Gastrocnemius medialis (tissue), 4 donors: ENCODE results near the gene UNC45A. TPM values are rescaled to one million over a fixed set of nuclear protein-coding genes. Genes with fewer than 3 reads are reported as not detected.

ENCODE experiments used
- ATAC-seq, 2 donors: fragments of 150-250 bp; one replicate each; pipeline ENCODE4 v1.9.1; 2016
- DNase-seq, 2 donors: peaks; one replicate each; pipeline ENCODE4 v3.0.0-alpha.2; 2019
- H3K27ac ChIP-seq, 4 donors: fragments of 200-600 bp; sonication (generic); 1 replicate in 1 of 4; 2 replicates in 3 of 4; pipeline ENCODE4 v1.5.1; 2016 to 2018; ENCODE audit warnings: mild to moderate bottlenecking in 2 of 4, moderate library complexity in 1 of 4
- H3K27me3 ChIP-seq, 3 donors: fragments of 200-600 bp; sonication (generic) in 2 of 3; 1 replicate in 1 of 3; 2 replicates in 2 of 3; pipeline versions ENCODE4 v1.5.1 to v1.6.0; 2016 to 2019; ENCODE audit warnings: mild to moderate bottlenecking in 1 of 3, moderate library complexity in 1 of 3
- H3K36me3 ChIP-seq, 2 donors: fragments of 200-600 bp; sonication (generic) in 1 of 2; one replicate each; pipeline ENCODE4 v1.5.1; 2017 to 2018
- H3K4me1 ChIP-seq, 2 donors: fragments of 200-600 bp; sonication (generic) in 1 of 2; one replicate each; pipeline ENCODE4 v1.5.1; 2016 to 2017; ENCODE audit warnings: mild to moderate bottlenecking in 2 of 2
- H3K4me3 ChIP-seq, 4 donors: fragments of 200-600 bp; sonication (generic) in 3 of 4; 1 replicate in 1 of 4; 2 replicates in 3 of 4; pipeline ENCODE4 v1.5.1; 2016 to 2019; ENCODE audit warnings: mild to moderate bottlenecking in 2 of 4
- H3K9me3 ChIP-seq, 3 donors: fragments of 200-600 bp; sonication (generic) in 2 of 3; 1 replicate in 1 of 3; 2 replicates in 2 of 3; pipeline ENCODE4 v1.5.1; 2016 to 2019
- CTCF ChIP-seq, 5 experiments: fragments of 450-650 bp in 3 of 5; fragments of 200-600 bp in 2 of 5; sonication (generic) in 2 of 5; IDR thresholded peaks in 4 of 5; conservative IDR thresholded peaks in 1 of 5; 1 replicate in 4 of 5; 2 replicates in 1 of 5; pipeline ENCODE4 v1.5.1; 2016 to 2019; ENCODE audit warnings: antibody characterized with exemption in 5 of 5, mild to moderate bottlenecking in 3 of 5, moderate library complexity in 3 of 5
- POLR2A ChIP-seq, 2 donors: fragments of 450-650 bp; IDR thresholded peaks; one replicate each; pipeline ENCODE4 v1.6.1; 2017; ENCODE audit warnings: antibody characterized with exemption in 2 of 2, mild to moderate bottlenecking in 2 of 2, moderate library complexity in 2 of 2
- in situ Hi-C, 4 donors: fragments of 200-750 bp; cut with MboI; loops; one replicate each; pipeline versions ENCODE4 v1.15.0 to v1.8.0; 2017; ENCODE audit warnings: low sequenced_read_pairs in 4 of 4
- intact Hi-C: fragments of 100-400 bp; cut with DNase I; formaldehyde crosslinking; loops from one replicate; pipeline ENCODE4 v1.15.1; 2023; ENCODE audit warnings: low total_unique reads
- total RNA-seq, 4 donors: library from RNA; depleted of rRNA; stranded (reverse); fragments of >200 nt; gene quantifications; one replicate each; pipeline versions ENCODE4 v1.1.0 to v1.2.3, GENCODE V29; 2016

The UNC45A gene
- total RNA-seq, 4 donors from 2014 or later, result 6.8 to 9.6 (median 7.6) TPM

GRCh38 chr15:90991587-90992285 is 56.7 kb downstream of the UNC45A start:
- peaks cover 0 to 13% of the 10 kb centered on the region in 2 donors for H3K4me1 ChIP-seq
- H3K9me3 ChIP-seq, result no peaks in the 10 kb centered on the region
- H3K36me3 ChIP-seq, result no peaks in the 10 kb centered on the region
- no peak overlapping the region for H3K27ac ChIP-seq
- H3K4me3 ChIP-seq, result no peak overlapping the region
- no peaks in the 10 kb centered on the region for H3K27me3 ChIP-seq
- intact Hi-C loops (loop anchor here (10.0 kb wide), 1 partner anchor 1657 kb away; the partner anchor contains the start of gene POLG), in situ Hi-C loops (no loop called here)
- ATAC-seq, result no peak
- TF ChIP-seq CTCF (IDR thresholded peaks at IDR 0.05 in 4 of 5, conservative IDR thresholded peaks at IDR 0.05 in 1 of 5) (no peak), POLR2A (IDR thresholded peaks at IDR 0.05) (no peak)
- no peak for DNase-seq

GRCh38 chr15:90994059-90994416 is 59.0 kb downstream of the UNC45A start:
- TF ChIP-seq POLR2A (IDR thresholded peaks at IDR 0.05) (no peak), CTCF (IDR thresholded peaks at IDR 0.05 in 4 of 5, conservative IDR thresholded peaks at IDR 0.05 in 1 of 5) (no peak)
- Histone ChIP-seq H3K4me1 (peaks cover 0 to 13% of the 10 kb centered on the region in 2 donors), H3K9me3 (no peaks in the 10 kb centered on the region), H3K4me3 (peak overlapping the region; percentile 77 to 99 (median 87)), H3K36me3 (peaks cover 0 to 11% of the 10 kb centered on the region in 2 donors), H3K27me3 (no peaks in the 10 kb centered on the region), H3K27ac (peak overlapping the region; percentile 75 to 86 (median 80))
- ATAC-seq, result peak; percentile 21 to 29
- intact Hi-C loops, result loop anchor here (1.0 to 10.0 kb wide), 5 partner anchors 29 to 1659 kb away; partner anchors contain the start of genes HDDC3, MAN2A2, POLG and RCCD1
- DNase-seq, result no peak
- in situ Hi-C loops, result no loop called here

- Histone ChIP-seq H3K9me3 (no peaks in the 10 kb centered on the region), H3K4me1 (peaks cover 0 to 13% of the 10 kb centered on the region in 2 donors), H3K27ac (peak within 1 kb of the TSS; percentile 75 to 86 (median 82)), H3K27me3 (no peaks in the 10 kb centered on the region), H3K36me3 (peaks cover 0 to 17% of the 10 kb centered on the region in 2 donors), H3K4me3 (peak within 1 kb of the TSS; percentile 77 to 99 (median 87))
- peak; percentile 97 to 98 for DNase-seq
- intact Hi-C loops, result loop anchor here (1.0 to 10.0 kb wide), 5 partner anchors 28 to 1660 kb away; partner anchors contain the start of genes HDDC3, MAN2A2, POLG and RCCD1
- no peak for TF ChIP-seq CTCF (IDR thresholded peaks at IDR 0.05 in 4 of 5, conservative IDR thresholded peaks at IDR 0.05 in 1 of 5)
- peak; percentile 48 to 68 for TF ChIP-seq POLR2A (IDR thresholded peaks at IDR 0.05)
- in situ Hi-C loops, result no loop called here
- ATAC-seq, result peak; percentile 98
Observed at GRCh38 chr15:90994417-90995311, 59.6 kb downstream of the UNC45A start, which contains the start of gene PRC1. Gene PRC1, minus strand, starts transcription at chr15:90994535. Its CDS starts 118 bp downstream, at chr15:90994417.

- intact Hi-C loops (loop anchor here (10.0 kb wide), 1 partner anchor 1664 kb away; the partner anchor contains the start of gene POLG), in situ Hi-C loops (no loop called here)
- Histone ChIP-seq H3K36me3 (peaks cover 0 to 49% of the 10 kb centered on the region in 2 donors), H3K9me3 (no peaks in the 10 kb centered on the region), H3K4me1 (peaks cover 0 to 6% of the 10 kb centered on the region in 2 donors), H3K27me3 (no peaks in the 10 kb centered on the region), H3K27ac (no peak overlapping the region), H3K4me3 (no peak overlapping the region)
- no peak for DNase-seq
- ATAC-seq, result no peak
- TF ChIP-seq CTCF (IDR thresholded peaks at IDR 0.05 in 4 of 5, conservative IDR thresholded peaks at IDR 0.05 in 1 of 5) (no peak), POLR2A (IDR thresholded peaks at IDR 0.05) (no peak)
Observed at GRCh38 chr15:90998737-90999136, 63.7 kb downstream of the UNC45A start.
